NCI-H2081 treated with DMSO at 0.1 percent for 48 hours (cell line): Measurements from ENCODE around the gene STAP2.

Experiments used
- DNase-seq: peaks from one replicate; lab custom pipeline; 2025; lab: John Stamatoyannopoulos, UW

STAP2 gene

GRCh38 chr19:4370418-4371041 is 31.9 kb upstream of the STAP2 start:
- DNase-seq = no peak

GRCh38 chr19:4369888-4370260 is 31.2 kb upstream of the STAP2 start:
- no peak for DNase-seq

DNA sequence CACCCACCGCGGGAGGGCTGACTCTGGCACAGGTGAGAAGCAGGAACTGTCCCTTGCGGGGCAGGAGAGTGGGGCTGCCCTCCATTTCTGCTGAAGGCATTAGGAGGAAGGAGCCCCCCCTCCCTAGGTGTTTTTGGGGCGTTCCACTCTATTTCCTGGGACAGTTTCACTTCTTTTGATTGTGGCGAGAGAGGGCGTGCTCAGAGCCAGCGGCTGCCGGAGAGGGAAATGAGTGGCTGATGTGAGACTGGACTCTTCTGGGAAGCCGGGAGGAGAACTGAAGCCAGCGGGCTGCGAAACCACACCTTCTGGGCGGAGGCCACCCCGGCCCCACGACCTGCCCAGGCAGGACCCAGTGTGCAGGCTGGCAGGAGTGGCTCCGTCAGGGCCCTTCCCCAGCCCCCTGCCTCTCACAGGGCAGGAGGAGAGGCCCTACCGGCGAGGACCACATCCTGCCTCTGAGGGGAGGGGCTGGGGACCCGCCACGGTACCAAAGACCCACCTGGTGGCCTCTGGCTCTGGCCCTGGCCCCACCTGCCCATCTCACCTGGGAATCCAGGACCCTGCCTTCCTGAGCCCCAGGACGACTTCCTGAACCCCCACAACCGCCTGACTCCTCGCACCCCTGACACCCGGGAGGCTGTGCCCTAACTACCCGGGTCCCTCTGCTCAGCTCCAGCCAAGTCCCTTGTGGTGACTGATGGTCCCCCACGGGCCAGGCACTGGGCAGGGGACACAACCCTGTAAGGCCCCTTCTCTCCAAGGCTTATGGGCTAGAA is 30.7 kb upstream of the STAP2 start:
- no peak for DNase-seq

- no peak for DNase-seq
These were observed 29.6 kb upstream of the STAP2 start for GRCh38 chr19:4368128-4368820.

GRCh38 chr19:4367781-4368127 is 29.1 kb upstream of the STAP2 start:
- no peak for DNase-seq

GRCh38 chr19:4367336-4367723 is 28.7 kb upstream of the STAP2 start:
- DNase-seq = no peak

DNA sequence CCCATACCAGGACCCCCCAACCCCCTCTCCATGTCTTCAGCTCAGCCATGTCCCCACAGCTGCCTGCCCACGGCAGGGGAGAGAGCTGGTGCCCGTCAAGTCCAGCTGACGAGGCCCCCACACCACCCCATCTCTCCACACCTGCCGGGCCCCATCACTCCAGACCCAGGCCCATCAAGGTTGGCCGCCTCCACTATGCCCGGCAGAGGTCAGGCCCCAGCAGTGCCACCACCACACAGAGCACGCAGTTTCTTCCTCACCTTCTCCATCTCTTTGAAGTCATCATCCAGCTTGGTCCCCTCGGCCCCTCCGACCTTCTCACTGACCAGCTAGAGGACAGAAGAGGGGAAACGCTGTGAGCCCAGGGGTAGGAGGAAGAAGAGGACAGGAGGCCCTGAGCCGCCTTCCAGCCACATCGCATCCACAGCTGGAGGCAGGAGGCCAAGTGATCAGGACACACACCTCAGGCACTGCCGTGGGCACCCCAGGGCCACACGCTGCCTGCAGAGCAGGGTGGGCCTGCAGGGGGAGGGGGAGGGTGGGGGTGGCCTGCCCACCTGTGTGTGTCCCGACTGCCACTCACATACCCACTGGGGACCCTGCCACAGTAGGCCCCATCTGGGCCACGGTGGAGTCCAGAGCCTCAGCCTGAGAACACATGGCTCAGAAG is 28.2 kb upstream of the STAP2 start:
- no peak for DNase-seq

- DNase-seq = no peak
These were observed 27.4 kb upstream of the STAP2 start for GRCh38 chr19:4365791-4366665.

DNA sequence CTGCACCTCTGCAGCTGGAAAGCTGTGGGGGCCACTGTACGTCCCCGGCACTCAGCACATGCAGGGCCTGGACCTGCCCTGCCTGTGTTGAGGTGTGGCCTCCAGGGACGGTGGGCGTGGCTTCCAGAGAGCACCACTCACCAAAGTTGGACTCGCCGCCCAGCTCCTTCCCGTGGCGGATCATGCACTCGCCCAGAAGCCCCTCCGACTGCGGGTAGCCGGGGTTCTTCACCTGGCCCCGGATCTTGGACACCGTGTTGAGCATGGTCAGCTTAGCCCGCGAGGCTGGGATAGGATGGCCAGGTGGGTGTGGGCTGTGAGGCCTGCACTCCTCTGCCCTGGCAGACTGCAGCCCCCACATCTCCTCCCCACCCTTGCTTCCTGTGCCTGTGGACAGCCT is 26.7 kb upstream of the STAP2 start:
- no peak for DNase-seq

DNA sequence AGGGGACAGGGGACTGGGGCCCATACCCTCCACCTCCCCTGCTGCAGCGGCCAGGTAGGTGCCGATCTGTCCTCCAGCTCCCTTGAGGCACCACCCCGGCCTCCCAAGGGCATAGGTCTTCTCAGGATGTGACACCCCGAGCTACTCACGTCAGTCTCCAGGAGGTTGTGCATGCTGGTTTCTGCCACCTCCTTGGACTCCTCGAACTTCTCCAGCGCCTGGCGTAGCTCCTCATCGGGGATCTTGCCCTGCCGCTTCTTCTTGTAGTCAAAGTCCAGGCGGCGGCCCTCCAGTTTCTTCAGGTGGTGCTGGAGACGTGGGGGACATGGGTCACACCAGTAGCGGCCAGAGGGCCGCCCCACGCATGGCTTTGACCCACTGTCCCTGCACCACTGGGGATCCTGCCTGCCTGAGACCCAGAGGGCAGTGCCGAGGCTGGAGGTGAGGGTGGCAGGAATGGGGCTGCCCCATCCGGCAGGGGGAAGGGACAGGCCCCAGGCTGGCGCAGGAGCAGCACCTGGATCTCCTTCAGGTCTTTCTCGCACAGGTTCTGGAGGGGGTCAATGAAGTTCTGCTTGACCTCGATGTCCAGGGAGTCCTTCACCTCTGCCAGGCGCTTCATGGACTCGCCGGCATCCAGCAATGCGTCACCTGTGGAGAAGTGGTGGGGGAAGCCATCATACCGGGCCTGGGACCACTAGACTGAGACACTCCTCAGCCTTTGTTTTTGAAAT is 25.1 kb upstream of the STAP2 start:
- DNase-seq = no peak

DNA sequence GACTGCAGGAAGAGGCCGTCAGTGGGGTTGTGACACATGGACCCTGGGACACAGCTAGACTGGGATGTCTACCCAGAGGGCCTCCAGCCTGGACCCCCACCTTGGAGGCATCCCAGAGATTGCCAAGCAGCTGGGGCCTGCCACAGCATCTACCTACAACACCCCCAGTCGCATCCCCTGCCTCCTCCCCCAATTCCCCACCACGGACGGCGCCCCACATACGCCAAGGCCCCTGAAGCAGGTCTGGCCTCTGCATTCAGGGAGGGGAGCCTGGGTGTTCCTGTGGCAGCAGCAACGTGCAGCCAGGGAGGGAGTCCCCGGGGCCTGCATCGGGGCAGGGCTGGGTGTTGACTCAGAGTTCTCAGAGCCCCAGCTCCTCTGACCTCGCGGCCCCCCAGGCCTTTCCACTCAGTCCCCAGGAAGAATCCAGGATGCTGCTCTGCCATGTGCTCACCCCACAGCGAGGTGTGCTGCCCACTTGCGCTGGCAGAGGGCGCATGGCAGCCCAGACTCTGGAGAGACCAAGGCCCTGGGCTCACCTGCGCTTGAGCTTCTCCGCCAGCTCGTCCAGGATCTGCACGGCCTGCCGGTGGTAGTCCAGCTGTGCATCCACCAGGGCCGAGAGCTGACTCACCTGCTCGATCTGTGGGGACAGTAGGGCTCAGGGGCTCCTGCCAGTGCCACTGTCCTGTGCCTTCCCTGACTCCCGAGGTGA is 24.4 kb upstream of the STAP2 start:
- no peak for DNase-seq

GRCh38 chr19:4362101-4362828 is 23.6 kb upstream of the STAP2 start:
- DNase-seq = no peak

GRCh38 chr19:4361152-4362046 is 22.8 kb upstream of the STAP2 start:
- no peak for DNase-seq

DNA sequence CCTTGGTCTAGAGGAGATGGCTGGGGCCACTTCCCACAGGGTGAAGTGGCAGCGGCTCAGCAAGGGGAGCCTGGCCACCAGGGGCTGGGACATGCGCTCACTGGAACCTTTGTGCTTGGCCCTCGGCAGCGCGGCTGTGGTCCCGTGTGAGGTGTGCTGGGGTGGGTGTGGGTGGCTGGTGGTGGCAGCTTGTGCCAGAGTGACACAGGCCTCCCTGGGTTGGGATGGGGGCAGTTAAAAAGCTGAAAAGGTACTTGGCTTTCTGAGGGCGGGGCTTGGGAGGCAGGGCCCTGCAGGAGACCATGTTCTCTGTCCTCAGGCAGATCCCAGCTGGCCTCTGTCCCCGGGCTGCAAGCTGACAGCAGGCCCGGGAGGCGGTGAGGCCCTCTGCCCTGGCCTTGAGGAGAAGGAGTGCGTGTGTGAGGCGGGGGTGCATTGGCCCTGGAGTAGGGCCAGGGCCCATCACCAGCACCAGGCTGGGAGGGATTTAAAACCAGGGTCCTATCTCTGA is 22.1 kb upstream of the STAP2 start:
- DNase-seq = no peak

- DNase-seq = no peak
These were observed 21.5 kb upstream of the STAP2 start for GRCh38 chr19:4360081-4360569.

GRCh38 chr19:4359627-4360000 is 21.0 kb upstream of the STAP2 start:
- DNase-seq = no peak

DNA sequence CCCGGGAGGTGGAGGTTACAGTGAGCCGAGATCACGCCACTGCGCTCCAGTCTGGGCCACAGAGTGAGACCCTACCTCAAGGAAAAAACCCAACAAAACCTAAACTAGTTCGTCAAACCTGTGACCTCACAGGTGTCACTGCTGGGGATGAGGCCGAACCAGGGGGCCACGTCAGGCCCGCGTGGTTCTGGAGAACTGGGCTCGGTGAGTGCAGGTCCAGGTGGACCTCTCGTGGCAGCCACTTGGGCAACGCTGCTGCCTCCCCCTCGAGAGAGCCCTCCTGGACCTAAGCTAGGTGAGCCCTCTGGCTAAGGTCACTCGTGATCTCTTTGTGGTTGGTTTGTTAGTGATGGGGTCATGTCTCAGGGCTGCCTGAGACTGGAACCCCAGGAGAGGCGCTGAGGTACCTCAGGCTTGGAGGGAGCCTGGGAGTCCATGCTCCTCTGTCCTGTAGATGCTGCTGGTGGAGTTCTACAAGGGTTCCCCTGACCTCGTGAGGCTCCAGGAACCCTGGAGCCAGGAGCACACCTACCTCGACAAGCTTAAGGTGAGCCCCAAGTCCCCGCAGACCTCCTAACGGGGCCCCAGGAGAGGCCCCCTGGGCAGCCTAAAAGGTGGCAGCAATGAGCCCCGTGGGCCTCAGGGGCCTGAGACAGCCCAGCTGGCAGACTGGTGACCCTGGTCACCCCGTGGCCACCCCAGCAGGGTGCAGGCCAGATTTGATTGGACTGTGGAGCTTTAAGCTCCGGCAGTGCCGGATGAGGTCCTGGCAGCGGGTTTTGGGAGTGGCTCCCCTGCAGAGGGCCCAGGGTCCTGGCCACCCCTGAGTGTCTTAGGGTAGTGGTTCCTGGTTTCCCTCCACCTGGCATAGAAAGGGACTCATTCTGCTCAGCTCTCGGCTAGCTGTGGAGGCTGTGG is 20.3 kb upstream of the STAP2 start:
- DNase-seq = no peak
